Kidney (tissue), 14 donors: ENCODE measurements around the gene IPO7. TPM values are rescaled to one million over a fixed set of nuclear protein-coding genes. Genes with fewer than 3 reads are reported as not detected.
A peak's percentile ranks its signal among the peaks of the same experiment; 100 is the strongest.

Experiments
- DNase-seq, 5 donors: peaks; one replicate each; pipeline ENCODE4 v3.0.0-alpha.2; 2013 to 2020
- FAIRE-seq: peaks from 2 replicates; lab custom pipeline; 2012; peaks lifted over from hg19 to GRCh38; lab: Jason Lieb, UNC
- H3K27ac ChIP-seq, 2 donors: one replicate each; pipeline ENCODE4 v1.7.0; 2013; ENCODE audit warnings: low read depth in 2 of 2, low read length in 2 of 2, inconsistent platforms in 1 of 2
- H3K27me3 ChIP-seq: one replicate; pipeline ENCODE4 v1.7.1; 2013; ENCODE audit warnings: low read length, inconsistent platforms; ENCODE audit not compliant: control insufficient read depth, insufficient read depth
- H3K36me3 ChIP-seq, 3 donors: one replicate each; pipeline versions ENCODE4 v1.7.0 to v1.7.1; 2013; ENCODE audit warnings: low read length in 3 of 3, control low read depth in 1 of 3, inconsistent platforms in 1 of 3; ENCODE audit not compliant: insufficient read depth in 3 of 3, control insufficient read depth in 2 of 3
- H3K4me1 ChIP-seq, 3 donors: one replicate each; pipeline versions ENCODE4 v1.7.0 to v1.7.1; 2013; ENCODE audit warnings: low read length in 3 of 3, inconsistent platforms in 1 of 3, low read depth in 1 of 3; ENCODE audit not compliant: control insufficient read depth in 2 of 3, insufficient read depth in 2 of 3
- H3K4me3 ChIP-seq, 3 donors: one replicate each; pipeline versions ENCODE4 v1.7.0 to v1.8.1; 2013; ENCODE audit warnings: low read length in 3 of 3, control low read depth in 1 of 3, inconsistent platforms in 1 of 3
- H3K9ac ChIP-seq, 3 donors: one replicate each; pipeline versions ENCODE4 v1.7.0 to v1.7.1; 2013; ENCODE audit warnings: low read length in 3 of 3, control low read depth in 1 of 3, inconsistent platforms in 1 of 3
- H3K9me3 ChIP-seq, 3 donors: one replicate each; pipeline versions ENCODE4 v1.7.0 to v1.7.1; 2013; ENCODE audit warnings: low read length in 3 of 3, control low read depth in 1 of 3, inconsistent platforms in 1 of 3; ENCODE audit not compliant: control insufficient read depth in 2 of 3, insufficient read depth in 1 of 3
- CTCF ChIP-seq: IDR thresholded peaks from 3 replicates; pipeline ENCODE4 v1.5.1; 2012; ENCODE audit warnings: mild to moderate bottlenecking, moderate library complexity, borderline replicate concordance; ENCODE audit not compliant: insufficient read depth; ENCODE audit errors: extremely low read depth
- intact Hi-C: fragments of 100-400 bp; cut with DNase I; formaldehyde crosslinking; loops from one replicate; pipeline ENCODE4 v1.11.1; 2022
- polyA plus RNA-seq: library from polyadenylated mRNA; stranded (reverse); fragments of 350-450 nt; fragmentation: Illumina TruSeq; extraction: RNeasy Lipid Tissue Mini Kit (QIAGEN cat#74804); gene quantifications from one replicate; pipeline ENCODE4 v1.2.3, GENCODE V29; 2014; ENCODE audit warnings: low read depth, low replicate concordance; ENCODE audit not compliant: insufficient read depth
- total RNA-seq: library from RNA; stranded (reverse); fragmentation: NEBNext Ultra II Directional; extraction: Animal tissue kit (Norgen Biotek cat#: 25700); gene quantifications from one replicate; pipeline ENCODE4 v1.2.1, GENCODE V29; 2021
- donor health status: control.
- donor health status: control.
- donor health status: control.
- donor health status: control.
- donor health status: control.
- donor health status: DM: yes; HTN: yes; CAD: no.
- donor health status: Normal renal cell carcinoma (clear cell type).

The IPO7 gene
- total and polyA plus RNA-seq, 2 donors from 2014 or later = 20.6 to 109 TPM

DNA sequence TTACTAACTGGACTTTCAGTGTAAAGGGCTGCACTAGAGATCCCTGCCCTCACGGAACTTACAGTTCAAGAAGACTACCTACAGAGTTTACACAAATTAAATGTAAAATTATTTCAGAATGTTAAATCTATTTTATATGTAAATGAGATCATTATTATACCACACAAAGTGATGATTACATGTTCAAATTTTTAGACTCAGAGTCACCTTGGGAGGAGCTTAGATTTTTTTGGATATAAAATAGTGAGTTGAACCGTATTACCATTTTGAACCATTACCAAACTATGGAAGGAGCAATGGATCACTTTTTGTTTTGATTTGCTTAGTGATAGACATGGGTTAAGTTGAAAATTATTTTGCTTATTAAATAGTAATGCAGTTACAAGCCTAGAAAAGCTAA lies 1.6 kb downstream of the IPO7 start:
- FAIRE-seq (no peak), DNase-seq (no peak)
- Histone ChIP-seq H3K4me1 (peaks cover 0 to 3% (median 0%) of the 10 kb centered on the region in 3 donors), H3K9me3 (no peaks in the 10 kb centered on the region), H3K36me3 (no peaks in the 10 kb centered on the region), H3K27ac (no peak overlapping the region), H3K27me3 (no peaks in the 10 kb centered on the region), H3K4me3 (peak overlapping the region in 2 of 3 donors; percentile 92 to 94), H3K9ac (peak overlapping the region in 2 of 3 donors; percentile 39 to 94)
- intact Hi-C loops = no loop called here
- no peak for TF ChIP-seq CTCF

DNA sequence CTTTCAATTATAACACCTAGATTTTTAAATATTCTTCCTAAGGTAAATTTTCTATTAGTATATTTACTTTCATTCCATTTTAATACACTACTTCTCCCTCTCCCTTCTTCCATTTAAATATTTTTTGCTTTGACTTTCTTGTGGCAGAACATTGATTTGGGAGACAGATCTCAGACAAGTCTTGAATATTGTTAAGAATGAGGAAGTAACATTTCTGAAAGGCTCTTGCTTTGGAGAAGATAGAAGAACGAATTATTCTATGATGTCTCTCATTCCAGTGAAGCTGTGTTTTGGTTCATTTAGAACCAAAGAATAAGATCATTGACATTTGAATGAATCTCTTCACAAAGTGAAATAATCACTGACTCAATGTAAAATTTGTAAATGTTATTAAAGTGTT lies 2.4 kb downstream of the IPO7 start:
- no peak overlapping the region for H3K4me3 ChIP-seq
- intact Hi-C loops = no loop called here

DNA sequence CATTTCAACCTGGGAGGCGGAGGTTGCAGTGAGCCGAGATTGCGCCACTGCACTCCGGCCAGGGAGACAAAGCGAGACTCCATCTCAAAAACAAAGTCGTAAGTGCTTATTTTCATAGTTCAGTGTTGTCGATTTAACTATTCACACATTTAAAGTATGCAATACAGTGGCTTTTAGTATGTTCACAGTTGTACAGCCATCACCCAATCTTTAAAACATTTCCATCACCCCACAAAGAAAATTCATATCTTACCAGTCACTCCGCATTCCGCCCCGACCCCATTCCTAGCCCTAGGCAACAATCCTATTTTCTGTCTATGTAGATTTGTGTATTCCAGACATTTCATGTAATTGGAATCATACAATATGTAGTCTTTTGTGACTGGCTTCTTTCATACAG lies 11.9 kb downstream of the IPO7 start:
- intact Hi-C loops = no loop called here
- Histone ChIP-seq H3K27ac (no peak overlapping the region), H3K9me3 (no peaks in the 10 kb centered on the region), H3K27me3 (no peaks in the 10 kb centered on the region), H3K9ac (no peak overlapping the region), H3K36me3 (no peaks in the 10 kb centered on the region), H3K4me3 (no peak overlapping the region), H3K4me1 (peaks cover 0 to 5% (median 0%) of the 10 kb centered on the region in 3 donors)
- no peak for TF ChIP-seq CTCF
- FAIRE-seq (no peak), DNase-seq (no peak)

More for the DNA sequence above, 2.4 kb downstream of the IPO7 start:
- Histone ChIP-seq H3K27me3 (no peaks in the 10 kb centered on the region), H3K36me3 (no peaks in the 10 kb centered on the region), H3K4me1 (peaks cover 0 to 3% (median 0%) of the 10 kb centered on the region in 3 donors), H3K9ac (no peak overlapping the region), H3K27ac (no peak overlapping the region), H3K9me3 (no peaks in the 10 kb centered on the region)
- TF ChIP-seq CTCF = no peak
- FAIRE-seq (no peak), DNase-seq (no peak)

DNA sequence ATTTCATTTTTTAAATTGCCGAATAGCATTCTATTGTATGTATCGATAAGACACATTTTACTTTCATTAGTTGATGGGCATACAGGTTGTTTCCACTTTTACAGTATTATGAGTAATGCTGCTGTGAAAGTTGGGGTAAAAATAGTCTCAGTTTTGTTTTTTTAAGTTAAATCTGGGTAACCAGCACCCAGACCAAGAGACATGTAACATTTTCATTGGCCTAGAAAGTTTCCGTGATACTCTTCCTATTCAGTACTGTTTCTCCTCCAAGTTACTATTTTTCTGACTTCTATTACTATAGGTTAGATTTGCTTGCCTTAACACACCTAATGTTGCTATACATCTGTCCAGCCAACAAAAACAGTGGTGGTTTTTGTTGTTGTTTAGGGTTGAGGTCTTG lies 12.3 kb downstream of the IPO7 start:
- intact Hi-C loops = no loop called here
- no peak for DNase-seq
- Histone ChIP-seq H3K4me3 (no peak overlapping the region), H3K4me1 (peaks cover 0 to 5% (median 0%) of the 10 kb centered on the region in 3 donors), H3K27ac (no peak overlapping the region), H3K9ac (no peak overlapping the region), H3K36me3 (no peaks in the 10 kb centered on the region), H3K27me3 (no peaks in the 10 kb centered on the region), H3K9me3 (no peaks in the 10 kb centered on the region)
- no peak for TF ChIP-seq CTCF
- FAIRE-seq = no peak
